Inferior parietal cortex (tissue), 1 donor: ENCODE measurements around the gene ADCY5.

Source experiments
- DNase-seq: peaks from one replicate; pipeline ENCODE4 v3.0.0-alpha.2; 2016; ENCODE audit errors: extremely low spot score

ADCY5 gene

GRCh38 chr3:123386477-123387040, 62.3 kb downstream of the ADCY5 start:
- no peak for DNase-seq

GRCh38 chr3:123385981-123386380, 62.9 kb downstream of the ADCY5 start:
- no peak for DNase-seq

- DNase-seq = no peak
Observed at GRCh38 chr3:123385499-123385898, 63.4 kb downstream of the ADCY5 start.

GRCh38 chr3:123385001-123385401, 63.9 kb downstream of the ADCY5 start:
- DNase-seq = no peak

- no peak for DNase-seq
Observed at GRCh38 chr3:123384256-123384655, 64.6 kb downstream of the ADCY5 start.

GRCh38 chr3:123383091-123384053, 65.5 kb downstream of the ADCY5 start:
- no peak for DNase-seq

- no peak for DNase-seq
Observed at GRCh38 chr3:123380261-123380660, 68.6 kb downstream of the ADCY5 start.

GRCh38 chr3:123379041-123379830, 69.7 kb downstream of the ADCY5 start:
- no peak for DNase-seq

- no peak for DNase-seq
Observed at GRCh38 chr3:123378409-123378915, 70.4 kb downstream of the ADCY5 start.

- no peak for DNase-seq
Observed at GRCh38 chr3:123377243-123377740, 71.6 kb downstream of the ADCY5 start.

GRCh38 chr3:123376451-123377242, 72.2 kb downstream of the ADCY5 start:
- DNase-seq = no peak

- DNase-seq = no peak
Observed at GRCh38 chr3:123375014-123375940, 73.6 kb downstream of the ADCY5 start.

GRCh38 chr3:123374016-123374415, 74.9 kb downstream of the ADCY5 start:
- DNase-seq = no peak

- DNase-seq = no peak
Observed at GRCh38 chr3:123373474-123373987, 75.4 kb downstream of the ADCY5 start.

- no peak for DNase-seq
Observed at GRCh38 chr3:123372686-123373473, 76.0 kb downstream of the ADCY5 start.

- DNase-seq = no peak
Observed at GRCh38 chr3:123371859-123372685, 76.8 kb downstream of the ADCY5 start.

- no peak for DNase-seq
Observed at GRCh38 chr3:123371426-123371825, 77.5 kb downstream of the ADCY5 start.

- no peak for DNase-seq
Observed at GRCh38 chr3:123370819-123371218, 78.1 kb downstream of the ADCY5 start.
